Measurements from ENCODE around the gene ZNF718.
"Not testable (repeated sequence)": the region's sequence is repeated elsewhere in the genome, so short reads cannot be mapped to it uniquely, and the experiment has no call there.

The ZNF718 gene

DNA sequence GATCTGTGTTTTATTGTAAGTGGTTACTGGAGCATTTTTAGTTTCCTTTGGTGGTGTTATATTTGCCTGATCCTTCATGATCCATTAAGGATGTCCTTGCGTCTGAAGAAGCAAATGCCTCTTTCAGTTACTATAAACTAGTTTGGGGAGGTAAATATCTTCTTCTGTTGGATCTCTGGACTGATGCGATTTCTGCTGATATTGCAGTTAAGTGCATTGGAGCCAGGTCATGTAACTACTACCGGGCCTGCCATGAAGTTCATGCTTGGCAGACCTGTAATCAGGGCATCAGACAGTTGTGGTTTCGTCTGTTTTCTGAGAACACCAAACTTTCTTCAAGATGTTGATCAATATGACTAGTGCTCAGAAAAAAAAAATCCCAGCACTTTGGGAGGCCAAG is 22.9 kb downstream of the ZNF718 start:
- no peak for DNase-seq (ENCODE audit: low spot score)

DNA sequence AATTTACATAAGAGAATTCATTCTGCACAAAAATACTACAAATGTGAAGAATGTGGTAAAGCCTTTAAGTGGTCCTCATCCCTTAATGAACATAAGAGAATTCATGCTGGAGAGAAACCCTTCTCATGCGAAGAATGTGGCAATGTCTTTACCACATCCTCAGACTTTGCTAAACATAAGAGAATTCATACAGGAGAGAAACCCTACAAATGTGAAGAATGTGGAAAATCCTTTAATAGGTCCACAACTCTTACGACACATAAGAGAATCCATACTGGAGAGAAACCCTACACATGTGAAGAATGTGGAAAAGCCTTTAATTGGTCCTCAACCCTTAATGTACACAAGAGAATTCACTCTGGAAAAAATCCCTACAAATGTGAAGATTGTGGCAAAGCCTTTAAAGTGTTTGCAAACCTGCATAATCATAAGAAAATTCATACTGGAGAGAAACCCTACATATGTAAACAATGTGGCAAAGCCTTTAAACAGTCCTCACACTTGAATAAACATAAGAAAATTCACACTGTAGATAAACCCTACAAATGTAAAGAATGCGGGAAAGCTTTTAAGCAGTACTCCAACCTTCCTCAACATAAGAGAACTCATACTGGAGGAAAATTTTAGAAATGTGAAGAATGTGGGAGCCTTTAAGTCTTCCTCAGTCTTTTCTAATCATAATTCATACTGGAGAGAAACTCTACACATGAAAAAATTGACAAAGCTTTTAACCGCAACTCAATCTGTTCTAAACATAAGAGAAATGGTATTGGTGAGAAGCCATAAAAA is 37.4 kb downstream of the ZNF718 start:
- no peak for DNase-seq (ENCODE audit: low spot score)

DNA sequence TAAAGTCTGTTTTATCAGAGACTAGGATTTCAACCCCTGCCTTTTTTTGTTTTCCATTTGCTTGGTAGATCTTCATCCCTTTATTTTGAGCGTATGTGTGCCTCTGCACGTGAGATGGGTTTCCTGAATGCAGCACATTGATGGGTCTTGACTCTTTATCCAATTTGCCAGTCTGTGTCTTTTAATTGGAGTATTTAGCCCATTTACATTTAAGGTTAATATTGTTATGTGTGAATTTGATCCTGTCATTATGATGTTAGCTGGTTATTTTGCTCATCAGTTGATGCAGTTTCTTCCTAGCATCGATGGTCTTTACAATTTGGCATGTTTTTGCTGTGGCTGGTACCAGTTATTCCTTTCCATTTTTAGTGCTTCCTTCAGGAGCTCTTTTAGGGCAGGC is 45.3 kb downstream of the ZNF718 start:
- DNase-seq (ENCODE audit: low spot score) = not testable (repeated sequence)

DNA sequence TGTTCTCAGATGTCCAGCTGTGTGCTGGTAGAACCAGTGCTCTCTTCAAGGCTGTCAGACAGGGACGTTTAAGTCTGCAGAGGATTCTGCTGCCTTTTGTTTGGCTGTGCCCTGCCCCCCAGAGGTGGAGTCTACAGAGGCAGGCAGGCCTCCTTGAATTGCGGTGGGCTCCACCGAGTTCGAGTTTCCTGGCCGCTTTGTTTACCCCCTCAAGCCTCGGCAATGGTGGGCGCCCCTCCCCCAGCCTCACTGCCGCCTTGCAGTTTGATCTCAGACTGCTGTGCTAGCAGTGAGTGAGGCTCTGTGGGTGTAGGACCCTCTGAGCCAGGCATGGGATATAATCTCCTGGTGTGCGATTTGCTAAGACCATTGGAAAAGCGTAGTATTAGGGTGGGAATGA is 47.0 kb downstream of the ZNF718 start:
- DNase-seq (ENCODE audit: low spot score) = not testable (repeated sequence)

DNA sequence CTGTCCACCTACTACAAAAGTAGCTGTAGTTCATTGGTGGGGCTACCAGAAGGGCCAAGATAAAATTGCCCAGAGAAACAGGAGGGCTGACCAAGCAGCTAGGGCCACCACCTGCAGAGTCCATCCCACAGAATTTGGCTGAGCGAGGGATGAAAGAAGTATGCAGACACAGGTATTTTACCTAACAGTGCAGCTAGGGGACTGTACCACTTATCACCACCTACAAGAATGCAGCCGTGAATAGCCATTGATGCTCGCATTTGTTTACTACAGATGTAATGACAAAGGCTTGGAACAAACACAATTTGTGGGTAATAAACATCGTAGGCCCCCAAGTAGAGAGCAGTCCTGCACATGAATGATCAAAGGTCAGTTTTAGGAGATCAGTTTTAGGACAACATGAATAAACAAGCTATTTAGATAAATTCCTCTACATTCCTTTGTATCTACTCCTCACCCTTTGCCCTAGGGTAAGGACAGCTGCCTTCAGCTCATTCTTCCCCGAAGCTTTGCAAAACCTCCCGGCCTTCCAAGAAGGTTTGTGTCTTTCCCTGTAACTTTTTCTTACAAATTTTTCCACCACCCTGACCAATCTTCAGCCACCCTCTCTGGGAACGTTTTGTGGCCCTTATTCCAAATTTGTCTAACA is 49.5 kb downstream of the ZNF718 start:
- no peak for DNase-seq (ENCODE audit: low spot score)

DNA sequence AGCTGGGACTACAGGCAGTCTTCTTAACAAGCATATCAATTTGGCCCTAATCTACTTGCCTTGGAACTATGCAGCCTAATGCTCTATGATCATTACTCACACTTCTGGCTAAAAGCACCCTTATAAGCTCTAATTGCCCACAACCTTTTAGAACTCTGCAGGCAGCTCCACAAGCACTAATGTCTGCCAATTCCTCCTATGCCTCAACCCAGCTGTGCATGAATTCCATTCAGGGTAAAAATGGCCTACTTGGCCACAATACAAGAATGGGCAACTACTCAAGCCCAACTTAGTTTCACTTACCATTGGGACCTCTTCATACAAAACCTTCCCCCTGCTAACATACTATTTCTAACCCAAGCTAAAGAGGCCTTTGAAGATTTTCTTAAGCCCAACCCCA is 51.7 kb downstream of the ZNF718 start:
- DNase-seq (ENCODE audit: low spot score) = no peak

DNA sequence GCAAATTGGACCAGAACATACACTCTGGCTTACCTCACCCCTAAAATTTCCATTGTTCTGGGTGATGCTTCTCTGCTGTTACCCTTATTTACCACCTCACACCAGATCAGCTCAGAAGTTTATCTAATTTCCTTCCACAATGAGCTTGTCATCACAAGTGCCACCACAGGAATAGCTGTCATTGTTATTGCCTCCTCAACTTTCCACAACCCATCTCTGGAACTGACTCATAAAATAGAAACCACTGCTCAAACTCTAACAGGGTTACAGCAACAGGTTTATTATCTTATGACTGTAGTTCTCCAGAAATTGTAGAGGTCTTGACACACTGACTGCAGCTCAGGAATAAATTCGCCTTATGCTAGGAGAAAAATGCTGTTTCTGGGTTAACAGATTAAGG is 52.7 kb downstream of the ZNF718 start:
- DNase-seq (ENCODE audit: low spot score) = no peak

DNA sequence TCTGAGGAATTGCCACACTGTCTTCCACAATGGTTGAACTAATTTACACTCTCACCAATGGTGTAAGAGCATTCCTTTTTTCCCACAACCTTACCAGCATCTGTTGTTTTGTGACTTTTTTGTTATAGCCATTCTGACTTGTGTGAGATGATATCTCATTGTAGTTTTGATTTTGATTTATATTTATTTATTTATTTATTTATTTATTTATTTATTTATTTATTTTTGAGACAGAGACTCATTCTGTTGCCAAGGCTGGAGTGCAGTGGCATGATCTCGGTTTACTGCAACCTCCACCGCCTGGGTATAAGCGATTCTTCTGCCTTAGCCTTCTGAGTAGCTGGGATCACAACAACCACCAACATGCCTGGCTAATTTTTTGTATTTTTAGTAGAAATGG is 57.9 kb downstream of the ZNF718 start:
- not testable (repeated sequence) for DNase-seq (ENCODE audit: low spot score)

DNA sequence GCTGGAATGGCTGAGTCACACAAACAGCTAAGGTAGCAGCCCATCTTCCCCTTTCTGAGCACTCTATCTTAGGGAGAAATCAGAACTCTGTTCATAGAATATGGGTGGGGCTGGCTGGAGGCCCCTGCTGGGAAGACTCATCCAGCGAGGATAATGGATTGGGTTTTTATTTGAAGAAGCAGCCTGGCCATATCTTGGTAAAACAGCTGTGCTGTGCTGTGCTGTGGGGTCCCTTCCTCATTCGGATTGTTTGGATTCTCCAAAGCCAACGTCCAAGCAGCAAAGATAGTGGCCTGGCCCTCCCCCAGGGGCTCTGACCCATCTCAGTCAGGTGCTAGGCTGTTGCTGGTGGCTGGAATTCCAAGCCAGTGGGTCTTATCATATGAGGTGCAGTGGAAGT is 63.8 kb downstream of the ZNF718 start:
- no peak for DNase-seq (ENCODE audit: low spot score)

DNA sequence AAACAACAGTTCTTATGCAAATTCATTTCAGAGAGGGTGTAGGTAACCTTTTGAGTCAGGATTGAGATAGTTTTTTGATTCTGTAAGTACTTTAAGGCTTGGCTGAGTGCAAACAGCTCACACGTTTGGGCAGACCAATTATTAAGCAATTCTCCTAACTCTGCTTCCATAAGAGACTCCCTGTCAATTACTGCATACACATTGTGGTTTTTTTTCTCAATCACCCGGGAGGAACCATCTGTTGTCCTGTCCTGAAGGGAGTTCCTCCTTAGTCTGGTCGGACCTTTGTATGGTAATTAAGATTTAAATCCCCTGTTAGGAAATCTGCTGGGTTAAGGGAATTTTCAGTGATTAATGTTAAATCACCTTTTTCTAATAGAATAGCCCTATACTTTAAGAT is 70.9 kb downstream of the ZNF718 start:
- DNase-seq (ENCODE audit: low spot score) = not testable (repeated sequence)

DNA sequence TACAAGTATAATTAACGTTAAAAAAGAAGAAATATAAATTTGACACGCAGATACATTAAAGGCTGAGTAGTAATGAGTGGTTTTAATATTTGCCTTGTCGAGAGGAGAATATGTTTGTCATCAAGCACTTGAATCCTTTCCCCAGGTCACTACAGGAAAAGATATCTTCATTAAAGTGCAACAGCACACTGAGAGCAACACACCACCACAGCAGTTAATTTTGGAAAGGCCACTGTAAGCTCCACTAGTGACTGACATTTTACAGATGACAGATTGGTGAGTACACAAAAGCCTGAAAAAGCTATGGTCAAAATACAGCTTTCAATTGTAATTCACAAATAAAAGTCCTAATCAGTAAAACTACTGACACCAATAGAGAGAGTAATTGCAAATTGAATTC is 76.6 kb downstream of the ZNF718 start:
- DNase-seq (ENCODE audit: low spot score) = no peak

DNA sequence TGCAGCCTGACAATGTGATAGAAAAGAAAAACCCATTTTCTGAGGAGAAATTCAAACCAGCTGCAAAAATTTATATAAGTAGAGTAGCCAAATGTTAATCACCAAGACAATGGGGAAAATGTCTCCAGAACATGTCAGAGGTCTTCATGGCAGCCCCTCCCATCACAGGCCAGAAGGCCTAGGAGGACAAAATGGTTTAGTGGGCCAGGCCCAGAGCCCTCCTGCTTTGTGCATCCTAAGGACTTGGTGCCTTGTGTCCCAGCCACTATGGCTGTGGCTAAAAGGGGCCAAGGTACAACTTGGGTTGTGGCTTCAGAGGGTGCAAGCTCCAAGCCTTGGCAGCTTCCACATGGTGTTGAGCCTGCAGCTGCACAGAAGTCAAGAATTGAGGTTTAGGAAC is 78.5 kb downstream of the ZNF718 start:
- not testable (repeated sequence) for DNase-seq (ENCODE audit: low spot score)

DNA sequence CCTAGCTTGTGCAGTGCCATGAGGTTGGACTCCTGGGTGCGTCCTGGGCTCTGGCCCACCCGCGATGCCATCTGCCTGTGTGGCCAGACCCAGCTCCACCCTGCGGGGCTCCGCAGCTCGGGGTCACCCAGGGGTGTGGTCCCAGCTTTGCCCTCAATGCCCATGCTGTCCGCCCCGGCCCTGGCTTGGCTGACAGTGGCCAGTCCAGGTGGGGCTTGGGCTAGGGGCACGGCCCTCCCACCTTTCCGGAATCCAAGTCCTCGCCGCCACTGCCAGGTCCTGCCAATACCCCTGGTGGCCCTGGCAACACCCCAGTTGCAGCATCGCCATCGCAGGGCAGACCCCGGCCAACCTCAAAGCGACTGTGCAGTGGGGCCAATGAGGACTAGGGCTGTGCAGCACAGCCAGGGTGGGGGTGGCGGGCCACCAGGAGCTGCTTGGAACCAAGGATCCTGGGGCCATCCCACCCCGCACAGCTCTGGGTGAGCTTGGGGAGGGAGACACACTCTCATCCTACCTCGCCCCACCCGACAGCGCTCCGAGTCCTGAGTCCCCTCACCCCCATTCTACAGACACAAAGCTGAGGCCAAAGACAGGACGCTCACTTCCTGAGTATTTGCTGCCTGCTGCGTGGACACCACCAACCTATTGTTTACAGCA is 80.9 kb downstream of the ZNF718 start:
- DNase-seq (ENCODE audit: low spot score) = no peak

DNA sequence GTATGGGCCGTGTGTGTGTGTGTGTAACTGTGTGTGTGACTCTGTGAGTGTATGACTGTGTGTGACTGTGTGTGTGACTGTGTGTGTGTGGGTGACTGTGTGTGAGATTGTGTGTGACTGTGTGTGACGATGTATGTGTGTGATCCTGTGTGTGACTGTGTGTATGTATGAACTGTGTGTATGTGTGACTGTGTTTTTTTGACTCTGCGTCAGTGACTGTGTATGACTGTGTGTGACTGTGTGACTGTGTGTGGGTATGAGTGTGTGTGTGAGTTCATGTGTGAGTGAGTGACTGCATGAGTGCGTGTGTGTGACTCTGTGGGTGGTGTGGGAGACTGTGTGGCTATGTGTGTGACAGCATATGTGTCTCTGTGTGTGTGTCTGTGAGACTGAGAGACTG is 81.8 kb downstream of the ZNF718 start:
- no peak for DNase-seq (ENCODE audit: low spot score)

DNA sequence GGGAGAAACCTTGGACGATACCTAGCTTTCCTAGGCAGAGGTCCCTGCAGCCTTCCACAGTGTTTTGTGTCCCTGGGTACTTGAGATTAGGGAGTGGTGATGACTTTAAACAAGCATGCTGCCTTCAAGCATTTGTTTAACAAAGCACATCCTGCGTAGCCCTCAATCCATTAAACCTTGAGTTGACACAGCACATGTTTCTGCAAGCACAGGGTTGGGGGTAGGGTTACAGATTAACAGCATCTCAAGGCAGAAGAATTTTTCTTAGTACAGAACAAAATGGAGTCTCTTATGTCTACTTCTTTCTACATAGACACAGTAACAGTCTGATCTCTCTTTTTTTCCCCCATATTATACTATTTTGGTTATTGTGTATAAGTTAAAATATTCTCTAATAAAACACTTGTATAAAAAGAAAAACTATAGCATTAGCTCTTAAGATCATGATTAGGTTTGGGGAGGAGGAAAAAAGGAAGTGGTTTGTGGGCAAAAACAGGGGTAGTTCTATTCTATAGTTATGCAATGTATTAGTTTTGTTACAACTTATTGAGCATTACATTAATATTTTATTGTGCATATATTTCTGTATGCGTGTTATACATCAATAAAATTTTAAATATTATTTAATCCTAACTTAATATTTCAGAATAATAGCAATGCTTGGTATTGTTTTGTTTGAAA is 84.3 kb downstream of the ZNF718 start:
- not testable (repeated sequence) for DNase-seq (ENCODE audit: low spot score)

DNA sequence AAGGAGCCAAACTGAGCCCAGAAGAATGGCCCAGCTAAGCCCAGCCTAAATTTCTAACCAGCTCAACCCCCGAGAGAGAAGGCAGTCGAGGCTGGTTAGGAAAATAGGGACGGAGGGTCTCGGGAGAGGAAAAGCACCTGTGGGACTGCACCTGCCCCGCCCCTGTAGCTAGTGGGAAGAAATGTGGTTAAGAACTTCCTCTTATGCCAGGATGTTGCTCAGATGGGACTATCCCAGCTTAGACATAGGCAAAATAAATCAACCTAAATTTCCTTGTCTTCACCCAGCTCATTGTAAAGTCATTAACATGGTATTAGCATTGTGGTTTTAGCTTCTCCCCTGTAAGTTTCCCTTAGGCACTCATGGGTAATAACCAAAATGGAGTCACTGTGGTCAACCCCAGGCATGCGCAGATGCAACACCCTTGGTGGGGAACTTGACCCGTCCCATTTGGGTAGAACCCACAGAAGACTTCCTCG is 86.8 kb downstream of the ZNF718 start:
- DNase-seq (ENCODE audit: low spot score) = no peak

DNA sequence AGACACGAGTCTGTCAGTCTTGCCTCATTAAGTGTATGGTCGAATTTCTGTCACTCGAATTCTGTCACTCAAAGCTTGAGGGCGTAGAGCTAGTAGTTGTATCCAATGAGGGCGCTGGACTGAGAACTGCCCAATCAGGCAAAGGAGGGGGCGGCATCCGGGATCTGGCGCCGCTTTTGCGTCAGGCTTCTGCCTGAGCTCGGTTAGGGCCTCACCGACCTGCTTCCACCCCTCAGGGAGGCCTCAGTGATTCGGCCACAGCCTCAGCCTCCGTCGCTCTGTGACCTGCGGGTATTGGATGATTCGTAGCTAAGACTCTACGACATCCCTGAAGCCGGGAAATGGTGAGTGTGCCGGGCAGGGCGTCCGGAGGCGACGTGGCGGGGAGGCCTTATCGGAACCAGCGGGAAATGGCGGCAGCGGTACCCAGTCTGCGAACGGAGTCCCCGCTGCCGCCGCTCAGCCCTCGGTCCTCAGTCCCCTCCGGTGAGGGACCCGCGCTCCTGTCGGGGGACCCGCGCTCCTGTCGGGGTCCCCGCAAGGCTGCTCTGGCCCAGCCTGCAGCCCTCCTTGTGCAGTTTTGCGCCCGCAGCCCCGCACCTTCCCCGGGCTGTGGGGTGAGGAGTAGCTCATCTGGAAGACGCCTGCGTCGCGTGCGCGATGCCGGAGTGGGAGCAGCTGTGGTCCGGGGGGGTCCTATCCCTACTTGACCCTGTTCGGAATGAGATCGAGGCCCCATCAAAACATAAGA is 88.3 kb downstream of the ZNF718 start:
- peak; percentile 73 for DNase-seq (ENCODE audit: low spot score)

DNA sequence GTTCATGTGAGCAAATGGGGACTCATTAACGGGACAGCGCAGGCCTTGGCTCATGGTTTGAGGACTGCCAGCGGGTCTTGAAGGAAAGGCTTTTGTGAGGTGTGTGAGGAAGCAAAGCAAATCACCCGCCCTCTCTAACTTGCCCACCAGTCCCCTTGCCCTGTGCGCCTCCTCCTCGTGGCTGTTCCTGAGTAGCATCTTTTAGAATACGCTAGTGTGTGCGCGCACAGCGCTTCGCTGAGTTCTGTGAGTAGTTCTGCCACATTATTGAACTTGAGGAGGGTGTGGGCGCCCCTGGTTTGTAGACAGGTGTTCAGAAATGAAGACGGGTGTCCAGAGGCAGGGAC is 88.9 kb downstream of the ZNF718 start:
- peak; percentile 31 for DNase-seq (ENCODE audit: low spot score)
